ENCODE data around the gene FGF10. TPM values are rescaled to one million over a fixed set of nuclear protein-coding genes. Genes with fewer than 3 reads are reported as not detected.

The FGF10 gene
- total RNA-seq, 2 donors from 2014 or later = 0.44 to 3.8 TPM

GRCh38 chr5:44377057-44377456 lies 12.2 kb downstream of the FGF10 start:
- Histone ChIP-seq H3K36me3 (ENCODE audit: control insufficient read depth, insufficient read depth, low read length) (no peaks in the 10 kb centered on the region), H3K27ac (ENCODE audit: low read depth, low read length) (no peak overlapping the region), H3K4me3 (ENCODE audit: low read length) (no peak overlapping the region), H3K4me1 (ENCODE audit: control insufficient read depth, insufficient read depth, low read length) (no peaks in the 10 kb centered on the region), H3K9me3 (ENCODE audit: control insufficient read depth, low read length) (no peaks in the 10 kb centered on the region), H3K27me3 (ENCODE audit: control insufficient read depth, insufficient read depth, low read length, poor library complexity, severe bottlenecking) (no peaks in the 10 kb centered on the region), H3K9ac (ENCODE audit: extremely low read depth, low read length, poor library complexity, severe bottlenecking) (no peak overlapping the region)
- peaks cover 4% of the 10 kb centered on the region for H3K4me1 Mint-ChIP-seq
- H3K4me3 Mint-ChIP-seq = no peak overlapping the region
- TF ChIP-seq, protein P1, sequence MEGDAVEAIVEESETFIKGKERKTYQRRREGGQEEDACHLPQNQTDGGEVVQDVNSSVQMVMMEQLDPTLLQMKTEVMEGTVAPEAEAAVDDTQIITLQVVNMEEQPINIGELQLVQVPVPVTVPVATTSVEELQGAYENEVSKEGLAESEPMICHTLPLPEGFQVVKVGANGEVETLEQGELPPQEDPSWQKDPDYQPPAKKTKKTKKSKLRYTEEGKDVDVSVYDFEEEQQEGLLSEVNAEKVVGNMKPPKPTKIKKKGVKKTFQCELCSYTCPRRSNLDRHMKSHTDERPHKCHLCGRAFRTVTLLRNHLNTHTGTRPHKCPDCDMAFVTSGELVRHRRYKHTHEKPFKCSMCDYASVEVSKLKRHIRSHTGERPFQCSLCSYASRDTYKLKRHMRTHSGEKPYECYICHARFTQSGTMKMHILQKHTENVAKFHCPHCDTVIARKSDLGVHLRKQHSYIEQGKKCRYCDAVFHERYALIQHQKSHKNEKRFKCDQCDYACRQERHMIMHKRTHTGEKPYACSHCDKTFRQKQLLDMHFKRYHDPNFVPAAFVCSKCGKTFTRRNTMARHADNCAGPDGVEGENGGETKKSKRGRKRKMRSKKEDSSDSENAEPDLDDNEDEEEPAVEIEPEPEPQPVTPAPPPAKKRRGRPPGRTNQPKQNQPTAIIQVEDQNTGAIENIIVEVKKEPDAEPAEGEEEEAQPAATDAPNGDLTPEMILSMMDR (conservative IDR thresholded peaks at IDR 0.05) = no peak
- 92 to 100% methylated on average over 1 of the region's 2 CpGs for WGBS, 2 experiments (ENCODE audit: insufficient coverage in 1 of 2, insufficient read length in 1 of 2)
- no peak for DNase-seq
- no peak overlapping the region for H3K27ac Mint-ChIP-seq
- no peaks in the 10 kb centered on the region for H3K9me3 Mint-ChIP-seq
- H3K27me3 Mint-ChIP-seq (ENCODE audit: insufficient read depth) = no peaks in the 10 kb centered on the region
- H3K36me3 Mint-ChIP-seq (ENCODE audit: low read depth) = peaks cover 2% of the 10 kb centered on the region

GRCh38 chr5:44372028-44372427 lies 17.2 kb downstream of the FGF10 start:
- Mint-ChIP-seq H3K9me3 (peaks cover 3% of the 10 kb centered on the region), H3K27me3 (ENCODE audit: insufficient read depth) (no peaks in the 10 kb centered on the region), H3K36me3 (ENCODE audit: low read depth) (peaks cover 2% of the 10 kb centered on the region), H3K4me1 (peaks cover 14% of the 10 kb centered on the region), H3K4me3 (no peak overlapping the region), H3K27ac (no peak overlapping the region)
- Histone ChIP-seq H3K9me3 (ENCODE audit: control insufficient read depth, low read length) (no peaks in the 10 kb centered on the region), H3K4me1 (ENCODE audit: control insufficient read depth, insufficient read depth, low read length) (peaks cover 3% of the 10 kb centered on the region), H3K4me3 (ENCODE audit: low read length) (no peak overlapping the region), H3K9ac (ENCODE audit: extremely low read depth, low read length, poor library complexity, severe bottlenecking) (no peak overlapping the region), H3K27me3 (ENCODE audit: control insufficient read depth, insufficient read depth, low read length, poor library complexity, severe bottlenecking) (no peaks in the 10 kb centered on the region), H3K36me3 (ENCODE audit: control insufficient read depth, insufficient read depth, low read length) (no peaks in the 10 kb centered on the region), H3K27ac (ENCODE audit: low read depth, low read length) (no peak overlapping the region)
- WGBS, 2 experiments (ENCODE audit: insufficient coverage in 1 of 2, insufficient read length in 1 of 2) = 90% methylated on average over 4 of the region's 4 CpGs
- TF ChIP-seq, protein P1 (conservative IDR thresholded peaks at IDR 0.05) = no peak
- no peak for DNase-seq

DNA sequence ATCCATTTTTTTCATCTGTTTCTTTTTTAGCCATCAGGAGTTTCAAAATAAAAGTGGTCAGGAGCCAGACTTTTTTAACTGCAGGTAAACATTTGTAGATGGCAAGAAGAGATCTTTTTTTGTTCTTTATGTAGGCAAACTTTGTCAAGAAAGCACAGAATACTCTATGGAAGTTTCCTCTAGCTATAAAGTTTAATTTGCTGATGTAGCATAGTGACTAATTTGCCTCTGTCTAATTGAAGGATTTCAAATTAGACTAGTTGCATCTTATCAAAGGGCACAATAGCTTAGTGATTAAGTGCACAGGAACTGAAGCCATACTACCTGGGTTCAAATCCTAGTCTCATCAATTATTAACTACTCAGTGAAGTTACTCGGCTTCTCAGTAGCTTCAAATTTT lies 22.0 kb downstream of the FGF10 start:
- H3K9me3 Mint-ChIP-seq = peaks cover 3% of the 10 kb centered on the region
- Histone ChIP-seq H3K9ac (ENCODE audit: extremely low read depth, low read length, poor library complexity, severe bottlenecking) (no peak overlapping the region), H3K4me3 (ENCODE audit: low read length) (no peak overlapping the region), H3K9me3 (ENCODE audit: control insufficient read depth, low read length) (no peaks in the 10 kb centered on the region), H3K27ac (ENCODE audit: low read depth, low read length) (no peak overlapping the region), H3K27me3 (ENCODE audit: control insufficient read depth, insufficient read depth, low read length, poor library complexity, severe bottlenecking) (no peaks in the 10 kb centered on the region), H3K4me1 (ENCODE audit: control insufficient read depth, insufficient read depth, low read length) (peaks cover 10% of the 10 kb centered on the region), H3K36me3 (ENCODE audit: control insufficient read depth, insufficient read depth, low read length) (no peaks in the 10 kb centered on the region)
- H3K4me3 Mint-ChIP-seq = no peak overlapping the region
- no peaks in the 10 kb centered on the region for H3K27me3 Mint-ChIP-seq (ENCODE audit: insufficient read depth)
- WGBS, 2 experiments (ENCODE audit: insufficient coverage in 1 of 2, insufficient read length in 1 of 2) = 93% methylated on average over 1 of the region's 1 CpG; no CpG with 5 or more reads in 1 of the 2 experiments
- peaks cover 18% of the 10 kb centered on the region for H3K4me1 Mint-ChIP-seq
- no peaks in the 10 kb centered on the region for H3K36me3 Mint-ChIP-seq (ENCODE audit: low read depth)
- TF ChIP-seq, protein P1 (conservative IDR thresholded peaks at IDR 0.05) = no peak
- no peak for DNase-seq
- H3K27ac Mint-ChIP-seq = no peak overlapping the region

All from endodermal cell (in vitro differentiated cells).